C4-2B (cell line): ENCODE data around the gene SLC2A8.

ENCODE experiments used
- H3K27ac ChIP-seq: fragments of 450-650 bp; 2 replicates; pipeline ENCODE4 v1.5.1; 2017
- CTCF ChIP-seq: fragments of 450-650 bp; conservative IDR thresholded peaks from 2 replicates; pipeline ENCODE4 v1.5.1; 2017; ENCODE audit warnings: mild to moderate bottlenecking
- ZFX ChIP-seq: fragments of 450-650 bp; IDR thresholded peaks from 2 replicates; pipeline ENCODE4 v1.6.1; 2017

Gene SLC2A8

DNA sequence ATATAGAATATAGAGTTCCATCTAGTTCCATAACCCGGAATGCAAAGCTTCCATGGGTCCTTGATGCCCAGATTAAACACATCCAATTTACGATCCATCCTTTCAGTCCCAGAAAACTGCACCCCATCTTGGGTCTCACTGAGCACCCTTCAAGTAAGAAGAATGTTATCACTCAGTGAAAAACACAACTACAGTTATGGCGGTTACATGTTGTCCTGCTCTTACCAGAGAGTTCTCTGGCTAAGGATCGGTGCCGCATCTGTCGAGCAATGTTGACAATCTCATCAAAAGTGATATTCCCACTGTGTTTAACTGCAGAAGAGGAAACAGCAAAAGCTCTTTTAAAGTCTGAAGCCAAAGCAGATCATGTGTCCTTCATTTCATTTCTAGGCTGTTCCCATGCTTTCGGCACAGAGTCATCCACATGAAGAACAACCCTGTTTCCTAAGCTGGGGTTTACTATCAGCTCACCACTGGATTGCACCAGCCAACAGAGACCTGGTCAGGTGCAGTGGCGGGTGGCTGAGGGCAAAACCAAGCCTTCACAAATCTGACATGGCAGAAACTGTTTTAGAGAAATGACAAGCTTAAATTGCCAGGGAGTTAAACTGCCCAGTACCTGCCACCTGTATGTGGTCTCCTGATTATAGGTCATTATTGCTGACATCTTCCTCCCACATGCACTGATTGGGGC, 51.3 kb downstream of the SLC2A8 start:
- H3K27ac ChIP-seq, result peak overlapping the region; percentile 96; the same call in 1 of the 2 replicates
- no peak for TF ChIP-seq ZFX
- TF ChIP-seq CTCF, result no peak

GRCh38 chr9:127449332-127449966, 52.5 kb downstream of the SLC2A8 start:
- H3K27ac ChIP-seq, result peak overlapping the region; percentile 96

GRCh38 chr9:127450243-127450760, 53.3 kb downstream of the SLC2A8 start:
- TF ChIP-seq ZFX (no peak), CTCF (no peak)
- peak overlapping the region; percentile 96 for H3K27ac ChIP-seq

More at GRCh38 chr9:127449332-127449966, 52.5 kb downstream of the SLC2A8 start:
- no peak for TF ChIP-seq ZFX
- no peak for TF ChIP-seq CTCF

DNA sequence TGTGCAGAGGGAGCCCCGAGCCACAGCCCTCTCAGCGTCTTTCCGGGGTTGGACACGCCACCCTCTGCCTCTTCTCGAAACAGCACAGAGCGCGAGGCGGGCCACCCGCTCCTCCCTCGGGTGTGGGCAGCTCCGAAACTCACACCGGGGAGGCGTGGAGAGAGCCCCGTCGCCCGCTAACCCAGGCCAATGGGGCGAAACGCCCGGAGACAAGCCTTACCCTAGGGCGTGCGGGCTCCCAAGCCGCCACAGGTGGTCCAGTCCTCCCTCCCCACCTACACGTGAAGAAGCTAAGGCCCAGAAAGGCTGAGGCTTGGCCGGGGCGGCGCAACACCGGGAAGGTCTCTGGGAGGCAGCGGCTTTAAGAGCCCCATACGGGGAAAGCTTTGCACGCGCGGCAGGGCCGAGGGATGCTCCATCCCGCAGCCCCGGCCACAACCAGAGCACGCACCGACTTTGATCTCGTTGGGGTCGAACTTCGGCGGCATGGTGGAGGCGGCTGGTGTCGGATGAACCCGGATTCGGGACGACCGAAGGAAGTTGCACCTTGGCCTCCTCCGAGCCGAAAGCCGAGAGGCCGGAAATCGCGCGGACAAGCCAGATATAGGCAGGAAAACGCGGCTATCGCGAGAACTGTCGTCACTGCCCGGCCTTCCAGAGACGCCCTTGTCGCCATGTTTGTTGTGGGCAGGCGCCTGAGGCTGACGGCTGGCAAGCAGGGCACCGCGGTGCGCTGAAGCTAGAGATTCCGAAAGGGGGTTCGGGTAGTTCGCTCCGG, 54.0 kb downstream of the SLC2A8 start, which contains the start of the genes LRSAM1 and RPL12:
LRSAM1 (plus strand) TSS at position 681 of the 778 bp plus-strand sequence. CDS start 3,018 bp downstream, outside the sequence.
RPL12 (minus strand) TSS at position 577 of the 778 bp plus-strand sequence; CDS start at position 488, 89 bp downstream.
- peak within 1 kb of the TSS; percentile 96 for H3K27ac ChIP-seq
- TF ChIP-seq CTCF, result no peak
- peak; percentile 57; the same call in 1 of the 2 replicates for TF ChIP-seq ZFX

DNA sequence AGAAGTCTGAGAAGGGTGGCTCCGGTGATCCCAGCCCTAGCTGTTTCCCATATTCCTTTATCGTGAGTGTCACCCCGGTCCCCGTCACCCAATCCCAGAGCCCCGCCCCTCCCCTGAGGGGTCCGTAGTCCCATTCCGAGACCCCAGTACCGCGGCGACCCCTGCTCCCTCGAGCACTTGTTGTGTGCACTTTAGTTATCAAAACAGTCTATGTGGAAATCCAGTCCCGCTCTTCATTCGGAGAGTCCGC, 54.6 kb downstream of the SLC2A8 start:
- peak overlapping the region; percentile 96 for H3K27ac ChIP-seq
- TF ChIP-seq CTCF (no peak), ZFX (no peak)

DNA sequence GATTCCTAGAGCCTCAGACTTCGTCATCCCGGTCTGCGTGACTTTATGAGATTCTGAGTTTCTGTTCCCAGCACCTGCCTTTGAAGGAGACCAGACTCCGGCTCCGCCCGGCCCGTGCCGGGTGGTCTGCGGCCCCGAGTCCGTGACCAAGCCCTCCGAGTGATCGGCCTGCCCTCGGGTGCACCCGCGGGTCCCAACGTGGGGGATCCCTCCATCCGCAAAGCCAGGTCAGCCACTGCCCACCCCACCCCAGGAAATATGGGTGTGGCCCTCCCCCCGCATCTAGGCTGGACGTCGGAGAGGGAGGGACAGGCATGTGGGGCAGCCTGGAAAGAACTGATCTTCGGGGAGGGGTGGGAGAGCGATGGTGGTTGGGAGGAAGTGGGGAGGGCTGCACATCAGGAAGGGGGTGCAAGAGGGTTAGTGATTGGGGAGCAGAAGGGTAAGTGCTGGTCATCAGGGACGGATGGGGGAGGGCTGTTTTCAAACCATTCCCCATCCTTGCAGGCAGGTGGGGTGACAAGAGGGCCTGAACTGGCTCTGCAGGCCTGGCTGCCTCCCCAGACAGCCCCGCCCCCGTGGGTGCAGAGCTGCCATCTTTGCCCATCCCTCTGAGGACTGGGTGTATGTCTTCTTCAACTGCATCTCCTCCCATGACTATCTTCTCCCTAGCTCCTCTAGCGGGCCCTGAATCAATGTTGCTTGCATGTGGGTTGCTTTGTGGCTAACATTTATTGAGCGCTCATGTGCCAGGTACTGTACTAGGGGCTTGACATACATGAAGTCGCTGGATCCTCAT, 55.1 kb downstream of the SLC2A8 start:
- H3K27ac ChIP-seq, result peak overlapping the region; percentile 96
- TF ChIP-seq ZFX (no peak), CTCF (no peak; the same call in 1 of the 2 replicates)
